Mesodermal cell (in vitro differentiated cells): Measurements from ENCODE around the gene GLRA3.
"Not testable (repeated sequence)": the region's sequence is repeated elsewhere in the genome, so short reads cannot be mapped to it uniquely, and the experiment has no call there.

Source experiments
- H3K27ac ChIP-seq: 2 replicates; pipeline ENCODE4 v1.7.0; 2013; ENCODE audit warnings: mild to moderate bottlenecking, low read depth, low read length, moderate library complexity; ENCODE audit not compliant: severe bottlenecking
- H3K36me3 ChIP-seq: 2 replicates; pipeline ENCODE4 v1.7.1; 2013; ENCODE audit warnings: mild to moderate bottlenecking, low read length, moderate library complexity; ENCODE audit not compliant: control insufficient read depth, insufficient read depth
- H3K4me1 ChIP-seq: one replicate; pipeline ENCODE4 v1.7.1; 2013; ENCODE audit warnings: mild to moderate bottlenecking, low read length; ENCODE audit not compliant: insufficient read depth, control insufficient read depth, poor library complexity, severe bottlenecking
- H3K4me3 ChIP-seq: 2 replicates; pipeline ENCODE4 v1.7.0; 2013; ENCODE audit warnings: low read length, control low read depth, mild to moderate bottlenecking; ENCODE audit not compliant: insufficient read depth, poor library complexity, severe bottlenecking; ENCODE audit errors: extremely low read depth
- H3K9me3 ChIP-seq: 2 replicates; pipeline ENCODE4 v1.7.1; 2013; ENCODE audit warnings: mild to moderate bottlenecking, low read length, moderate library complexity; ENCODE audit not compliant: control insufficient read depth
- WGBS, 2 experiments: methylation state at CpG; one replicate each; pipeline ENCODE4 v1.1.5; 2013; ENCODE audit warnings: missing lambda C conversion rate in 2 of 2; ENCODE audit not compliant: insufficient coverage in 2 of 2; 5-methylcytosine and 5-hydroxymethylcytosine counted together

Gene GLRA3

GRCh38 chr4:174658246-174658645, 170.8 kb downstream of the GLRA3 start:
- no peak overlapping the region for H3K27ac ChIP-seq
- 71 to 79% methylated on average over 1 to 3 of the region's 3 CpGs for WGBS, 2 experiments

GRCh38 chr4:174657472-174657871, 171.6 kb downstream of the GLRA3 start:
- 89 to 96% methylated on average over 4 to 5 of the region's 6 CpGs for WGBS, 2 experiments

More at GRCh38 chr4:174658246-174658645, 170.8 kb downstream of the GLRA3 start:
- H3K36me3 ChIP-seq = no peaks in the 10 kb centered on the region
- no peaks in the 10 kb centered on the region for H3K4me1 ChIP-seq
- no peaks in the 10 kb centered on the region for H3K9me3 ChIP-seq
- no peak overlapping the region for H3K4me3 ChIP-seq

GRCh38 chr4:174654634-174655033, 174.4 kb downstream of the GLRA3 start:
- H3K27ac ChIP-seq = no peak overlapping the region
- WGBS, 2 experiments = 83 to 90% methylated on average over 2 to 3 of the region's 4 CpGs
- no peak overlapping the region for H3K4me3 ChIP-seq
- no peaks in the 10 kb centered on the region for H3K9me3 ChIP-seq
- no peaks in the 10 kb centered on the region for H3K36me3 ChIP-seq
- no peaks in the 10 kb centered on the region for H3K4me1 ChIP-seq

More at GRCh38 chr4:174657472-174657871, 171.6 kb downstream of the GLRA3 start:
- no peaks in the 10 kb centered on the region for H3K9me3 ChIP-seq
- no peaks in the 10 kb centered on the region for H3K36me3 ChIP-seq
- H3K4me3 ChIP-seq = no peak overlapping the region
- no peak overlapping the region for H3K27ac ChIP-seq
- H3K4me1 ChIP-seq = no peaks in the 10 kb centered on the region

- Histone ChIP-seq H3K36me3 (no peaks in the 10 kb centered on the region), H3K27ac (no peak overlapping the region), H3K9me3 (no peaks in the 10 kb centered on the region), H3K4me3 (no peak overlapping the region), H3K4me1 (no peaks in the 10 kb centered on the region)
- no CpG with 5 or more reads among the region's 2 CpGs for WGBS, 2 experiments
Measured at GRCh38 chr4:174650711-174651355, 178.2 kb downstream of the GLRA3 start.

GRCh38 chr4:174648812-174649211, 180.2 kb downstream of the GLRA3 start:
- no peaks in the 10 kb centered on the region for H3K36me3 ChIP-seq
- no peaks in the 10 kb centered on the region for H3K9me3 ChIP-seq
- H3K27ac ChIP-seq = no peak overlapping the region
- 85 to 89% methylated on average over 5 of the region's 5 CpGs for WGBS, 2 experiments
- H3K4me3 ChIP-seq = no peak overlapping the region
- H3K4me1 ChIP-seq = no peaks in the 10 kb centered on the region

GRCh38 chr4:174646326-174646725, 182.7 kb downstream of the GLRA3 start:
- H3K9me3 ChIP-seq = no peaks in the 10 kb centered on the region
- no CpG with 5 or more reads among the region's 1 CpG for WGBS, 2 experiments
- H3K4me1 ChIP-seq = no peaks in the 10 kb centered on the region
- no peaks in the 10 kb centered on the region for H3K36me3 ChIP-seq
- no peak overlapping the region for H3K27ac ChIP-seq
- no peak overlapping the region for H3K4me3 ChIP-seq

- Histone ChIP-seq H3K4me1 (no peaks in the 10 kb centered on the region), H3K9me3 (no peaks in the 10 kb centered on the region), H3K27ac (no peak overlapping the region), H3K36me3 (no peaks in the 10 kb centered on the region), H3K4me3 (no peak overlapping the region)
Measured at GRCh38 chr4:174640146-174640545, 188.9 kb downstream of the GLRA3 start.

GRCh38 chr4:174635732-174636131, 193.3 kb downstream of the GLRA3 start:
- Histone ChIP-seq H3K9me3 (no peaks in the 10 kb centered on the region), H3K4me1 (no peaks in the 10 kb centered on the region), H3K27ac (no peak overlapping the region), H3K4me3 (no peak overlapping the region), H3K36me3 (no peaks in the 10 kb centered on the region)
- no CpG with 5 or more reads among the region's 1 CpG for WGBS, 2 experiments

GRCh38 chr4:174633399-174633798, 195.6 kb downstream of the GLRA3 start:
- Histone ChIP-seq H3K4me3 (no peak overlapping the region), H3K36me3 (no peaks in the 10 kb centered on the region), H3K9me3 (no peaks in the 10 kb centered on the region), H3K27ac (no peak overlapping the region), H3K4me1 (no peaks in the 10 kb centered on the region)
- WGBS, 2 experiments = no CpG with 5 or more reads among the region's 1 CpG

GRCh38 chr4:174631901-174632758, 196.9 kb downstream of the GLRA3 start:
- no peak overlapping the region for H3K27ac ChIP-seq
- H3K4me3 ChIP-seq = no peak overlapping the region
- H3K9me3 ChIP-seq = no peaks in the 10 kb centered on the region
- H3K4me1 ChIP-seq = no peaks in the 10 kb centered on the region
- no peaks in the 10 kb centered on the region for H3K36me3 ChIP-seq
- 100% methylated on average over 1 of the region's 2 CpGs; no CpG with 5 or more reads in 1 of the 2 experiments for WGBS, 2 experiments

GRCh38 chr4:174629907-174630450, 199.1 kb downstream of the GLRA3 start:
- not testable (repeated sequence) for H3K4me3 ChIP-seq, H3K4me1 ChIP-seq, H3K27ac ChIP-seq, H3K9me3 ChIP-seq, H3K36me3 ChIP-seq
- 100% methylated on average over 1 of the region's 2 CpGs; no CpG with 5 or more reads in 1 of the 2 experiments for WGBS, 2 experiments
